Osteocyte (in vitro differentiated cells): ENCODE measurements around the gene TM2D1. TPM values are rescaled to one million over a fixed set of nuclear protein-coding genes. Genes with fewer than 3 reads are reported as not detected.
A peak's percentile ranks its signal among the peaks of the same experiment; 100 is the strongest.
"Not testable (repeated sequence)": the region's sequence is repeated elsewhere in the genome, so short reads cannot be mapped to it uniquely, and the experiment has no call there.

ENCODE experiments used
- DNase-seq: peaks from one replicate; pipeline ENCODE4 v3.0.0; 2021; ENCODE audit warnings: mixed read lengths; ENCODE audit not compliant: unreplicated experiment; ENCODE audit errors: extremely low spot score
- H3K27ac Mint-ChIP-seq: one replicate; pipeline ENCODE4 v1.8.0; 2021; ENCODE audit warnings: mild to moderate bottlenecking, mixed read lengths; ENCODE audit not compliant: unreplicated experiment
- H3K27me3 Mint-ChIP-seq: one replicate; pipeline ENCODE4 v1.8.0; 2021; ENCODE audit warnings: mixed read lengths; ENCODE audit not compliant: unreplicated experiment
- H3K36me3 Mint-ChIP-seq: one replicate; pipeline ENCODE4 v1.8.0; 2021; ENCODE audit warnings: mixed read lengths; ENCODE audit not compliant: unreplicated experiment
- H3K4me1 Mint-ChIP-seq: one replicate; pipeline ENCODE4 v1.8.0; 2021; ENCODE audit warnings: mixed read lengths; ENCODE audit not compliant: unreplicated experiment
- H3K4me3 Mint-ChIP-seq: one replicate; pipeline ENCODE4 v1.8.0; 2021; ENCODE audit warnings: mild to moderate bottlenecking, moderate library complexity, mixed read lengths; ENCODE audit not compliant: unreplicated experiment
- H3K9me3 Mint-ChIP-seq: one replicate; pipeline ENCODE4 v1.8.0; 2021; ENCODE audit warnings: mixed read lengths; ENCODE audit not compliant: unreplicated experiment
- total RNA-seq: library from RNA; stranded (reverse); gene quantifications from 2 replicates; pipeline ENCODE4 v1.2.1, GENCODE V29; 2021
- TF ChIP-seq, protein P1 (sequence below): fragments of 200-600 bp; sonication (generic); IDR thresholded peaks from 2 replicates; pipeline ENCODE4 v1.5.0; 2021; ENCODE audit warnings: antibody characterized with exemption, mild to moderate bottlenecking, moderate library complexity

The TM2D1 gene
- total RNA-seq, 1 donor from 2014 or later = 56.9 TPM

DNA sequence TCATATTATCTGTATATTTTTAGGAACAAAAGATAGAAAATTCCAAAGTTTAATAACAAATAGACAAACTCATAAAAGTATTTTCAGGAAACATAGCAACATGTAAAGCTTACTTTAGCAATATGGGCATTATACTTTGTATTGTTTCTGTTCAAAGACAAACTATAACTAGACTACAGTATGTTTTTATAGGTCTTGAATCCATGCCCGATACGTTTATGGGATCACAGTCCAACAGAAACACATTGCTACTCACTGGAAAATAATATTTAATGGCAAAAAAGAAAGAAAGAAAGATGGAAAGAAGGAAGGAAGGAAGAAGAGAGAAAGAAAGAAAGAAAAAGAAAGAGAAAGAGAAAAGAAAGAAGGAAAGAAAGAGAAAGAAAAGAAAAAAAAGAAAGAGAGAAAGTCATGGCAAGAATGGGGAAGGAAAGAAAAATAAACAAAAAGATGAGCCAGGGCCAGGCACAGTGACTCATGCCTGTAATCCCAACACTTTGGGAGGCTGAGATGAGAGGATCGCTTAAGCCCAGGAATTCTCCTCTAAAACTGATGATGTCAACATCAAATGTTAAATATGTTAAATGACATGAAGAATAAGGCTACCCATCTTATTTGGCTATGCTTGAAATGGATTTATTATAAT is 32.7 kb downstream of the TM2D1 start:
- peaks cover 9% of the 10 kb centered on the region for H3K4me1 Mint-ChIP-seq
- peaks cover 22% of the 10 kb centered on the region for H3K36me3 Mint-ChIP-seq
- TF ChIP-seq, protein P1, sequence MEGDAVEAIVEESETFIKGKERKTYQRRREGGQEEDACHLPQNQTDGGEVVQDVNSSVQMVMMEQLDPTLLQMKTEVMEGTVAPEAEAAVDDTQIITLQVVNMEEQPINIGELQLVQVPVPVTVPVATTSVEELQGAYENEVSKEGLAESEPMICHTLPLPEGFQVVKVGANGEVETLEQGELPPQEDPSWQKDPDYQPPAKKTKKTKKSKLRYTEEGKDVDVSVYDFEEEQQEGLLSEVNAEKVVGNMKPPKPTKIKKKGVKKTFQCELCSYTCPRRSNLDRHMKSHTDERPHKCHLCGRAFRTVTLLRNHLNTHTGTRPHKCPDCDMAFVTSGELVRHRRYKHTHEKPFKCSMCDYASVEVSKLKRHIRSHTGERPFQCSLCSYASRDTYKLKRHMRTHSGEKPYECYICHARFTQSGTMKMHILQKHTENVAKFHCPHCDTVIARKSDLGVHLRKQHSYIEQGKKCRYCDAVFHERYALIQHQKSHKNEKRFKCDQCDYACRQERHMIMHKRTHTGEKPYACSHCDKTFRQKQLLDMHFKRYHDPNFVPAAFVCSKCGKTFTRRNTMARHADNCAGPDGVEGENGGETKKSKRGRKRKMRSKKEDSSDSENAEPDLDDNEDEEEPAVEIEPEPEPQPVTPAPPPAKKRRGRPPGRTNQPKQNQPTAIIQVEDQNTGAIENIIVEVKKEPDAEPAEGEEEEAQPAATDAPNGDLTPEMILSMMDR = no peak
- peak overlapping the region; percentile 90 for H3K27ac Mint-ChIP-seq
- DNase-seq = no peak
- no peaks in the 10 kb centered on the region for H3K27me3 Mint-ChIP-seq
- peak overlapping the region; percentile 58 for H3K4me3 Mint-ChIP-seq
- H3K9me3 Mint-ChIP-seq = no peaks in the 10 kb centered on the region

DNA sequence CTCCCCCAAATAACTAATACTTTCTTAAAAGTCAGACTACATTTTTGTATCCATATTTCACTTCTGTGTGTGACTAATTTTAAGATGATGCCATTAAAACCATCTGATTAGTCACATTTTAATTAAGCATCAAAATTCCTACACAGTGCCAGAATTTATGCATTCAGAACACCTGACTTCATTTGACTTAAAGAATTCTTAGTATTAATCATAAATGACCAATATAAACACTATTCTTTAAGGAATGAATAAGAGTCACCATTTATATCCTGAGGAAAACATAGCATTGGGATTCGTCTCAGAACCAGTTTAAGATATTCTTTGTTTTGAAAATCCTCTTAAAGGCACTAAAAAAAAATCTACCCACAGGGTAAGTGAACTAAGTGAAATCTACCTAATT is 37.0 kb downstream of the TM2D1 start:
- Mint-ChIP-seq H3K4me1 (peaks cover 9% of the 10 kb centered on the region), H3K9me3 (no peaks in the 10 kb centered on the region), H3K4me3 (no peak overlapping the region), H3K27me3 (no peaks in the 10 kb centered on the region), H3K27ac (no peak overlapping the region), H3K36me3 (peaks cover 17% of the 10 kb centered on the region)
- no peak for DNase-seq
- TF ChIP-seq, protein P1 = no peak

DNA sequence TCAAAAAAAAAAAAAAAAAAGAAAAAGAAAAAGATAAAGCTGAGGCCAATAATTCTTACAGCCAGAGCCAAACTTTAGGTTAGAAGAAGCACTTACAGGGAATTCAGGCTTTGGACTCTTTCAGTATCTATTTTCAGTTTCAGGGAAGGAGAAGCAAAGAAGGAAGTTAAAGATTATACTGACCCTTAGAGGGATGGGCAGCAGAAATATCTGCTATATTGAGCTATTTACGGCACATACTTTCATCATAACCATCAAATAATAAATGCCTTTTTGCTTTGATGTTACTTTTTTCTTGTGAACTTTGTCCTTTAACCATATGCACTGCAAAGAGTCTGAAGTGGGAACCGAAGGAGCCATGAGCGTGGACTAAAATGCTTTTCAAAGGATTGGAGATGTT is 42.0 kb downstream of the TM2D1 start:
- TF ChIP-seq, protein P1 = no peak
- Mint-ChIP-seq H3K4me3 (no peak overlapping the region), H3K36me3 (peaks cover 29% of the 10 kb centered on the region), H3K4me1 (no peaks in the 10 kb centered on the region), H3K27me3 (no peaks in the 10 kb centered on the region), H3K27ac (no peak overlapping the region), H3K9me3 (no peaks in the 10 kb centered on the region)
- no peak for DNase-seq

DNA sequence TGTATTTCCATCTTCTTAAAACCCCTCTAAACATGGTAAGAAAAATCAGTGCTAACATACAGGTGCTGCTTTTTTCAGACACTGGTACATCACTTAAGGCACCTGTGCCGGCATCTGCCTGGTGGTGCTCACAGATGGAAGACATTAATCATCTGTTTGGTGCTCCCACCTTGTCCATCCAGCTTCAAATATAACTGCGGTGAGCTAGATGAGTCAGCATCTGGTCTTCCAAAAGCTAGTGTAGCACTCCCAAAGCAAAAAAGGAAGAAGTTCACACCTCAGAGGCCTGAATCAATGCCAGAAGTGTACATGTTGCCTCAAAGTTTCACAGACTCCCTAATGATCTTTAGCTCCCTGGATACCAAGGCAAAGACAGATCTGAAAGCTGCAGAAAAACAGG is 44.4 kb downstream of the TM2D1 start:
- no peak overlapping the region for H3K27ac Mint-ChIP-seq
- H3K36me3 Mint-ChIP-seq = peaks cover 20% of the 10 kb centered on the region
- no peak overlapping the region for H3K4me3 Mint-ChIP-seq
- no peaks in the 10 kb centered on the region for H3K4me1 Mint-ChIP-seq
- no peaks in the 10 kb centered on the region for H3K9me3 Mint-ChIP-seq
- TF ChIP-seq, protein P1 = no peak
- no peaks in the 10 kb centered on the region for H3K27me3 Mint-ChIP-seq
- DNase-seq = no peak

DNA sequence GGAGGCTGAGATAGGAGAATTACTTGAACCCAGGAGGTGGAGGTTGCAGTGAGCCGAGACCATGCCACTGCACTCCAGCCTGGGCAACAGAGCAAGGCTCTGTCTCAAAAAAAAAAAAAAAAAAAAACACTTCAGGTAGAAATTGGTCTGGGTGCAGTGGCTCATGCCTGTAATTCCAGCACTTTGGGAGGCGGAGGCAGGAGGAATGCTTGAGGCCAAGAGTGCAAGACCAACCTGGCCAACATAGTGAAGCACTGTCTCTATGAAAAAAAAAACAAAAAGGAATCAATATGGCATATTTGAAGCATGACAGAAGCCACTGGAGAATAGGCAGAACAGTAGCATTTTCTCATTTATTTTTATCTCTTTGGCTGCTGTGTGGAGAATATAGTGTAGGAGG is 48.1 kb downstream of the TM2D1 start:
- not testable (repeated sequence) for H3K27ac Mint-ChIP-seq, H3K4me3 Mint-ChIP-seq

DNA sequence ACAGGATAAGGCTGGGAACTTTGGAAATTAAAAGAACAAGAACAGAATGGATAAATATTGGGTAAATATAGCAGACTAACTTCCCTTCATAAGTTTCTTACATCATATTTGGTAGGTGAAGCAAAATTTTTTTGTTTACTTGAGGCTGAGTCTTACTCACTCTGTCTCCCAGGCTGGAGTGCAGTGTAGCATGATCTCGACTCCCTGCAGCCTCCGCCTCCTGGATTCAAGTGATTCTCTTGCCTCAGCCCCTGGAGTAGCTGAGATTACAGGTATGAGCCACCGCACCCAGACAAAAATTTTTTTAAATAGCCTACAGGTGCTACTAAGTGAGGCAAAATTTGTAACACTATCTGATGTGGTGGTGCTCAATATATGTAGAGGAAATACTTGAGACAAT is 50.7 kb downstream of the TM2D1 start:
- no peak overlapping the region for H3K4me3 Mint-ChIP-seq
- TF ChIP-seq, protein P1 = no peak
- H3K36me3 Mint-ChIP-seq = no peaks in the 10 kb centered on the region
- DNase-seq = no peak
- H3K27ac Mint-ChIP-seq = no peak overlapping the region
- H3K27me3 Mint-ChIP-seq = no peaks in the 10 kb centered on the region
- no peaks in the 10 kb centered on the region for H3K4me1 Mint-ChIP-seq
- H3K9me3 Mint-ChIP-seq = no peaks in the 10 kb centered on the region

More for the DNA sequence above, 48.1 kb downstream of the TM2D1 start:
- not testable (repeated sequence) for DNase-seq, H3K36me3 Mint-ChIP-seq, H3K4me1 Mint-ChIP-seq, H3K9me3 Mint-ChIP-seq, H3K27me3 Mint-ChIP-seq
